Measurements from ENCODE around the gene KDM4C.

The KDM4C gene

DNA sequence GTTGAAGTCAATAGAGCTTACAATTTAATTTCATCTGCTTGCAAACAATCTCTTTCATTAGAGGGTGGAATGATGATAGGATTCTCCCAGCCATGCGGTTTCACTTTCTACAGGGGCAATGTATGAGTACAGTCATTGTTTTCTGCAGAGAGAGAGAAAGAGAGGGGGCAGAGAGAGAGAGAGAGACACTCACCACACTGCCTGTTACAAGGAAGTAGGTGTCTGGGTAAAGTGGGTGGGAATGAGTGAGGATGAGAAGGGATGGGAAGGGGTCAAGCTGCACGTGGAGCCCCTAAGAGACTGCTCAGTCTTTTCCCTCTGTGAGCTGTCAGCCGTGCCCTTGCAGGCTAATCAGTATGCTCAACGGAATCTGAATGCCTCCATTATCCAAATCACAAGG is 454.3 kb downstream of the KDM4C start:
- DNase-seq (ENCODE audit: low read depth), result no peak

DNA sequence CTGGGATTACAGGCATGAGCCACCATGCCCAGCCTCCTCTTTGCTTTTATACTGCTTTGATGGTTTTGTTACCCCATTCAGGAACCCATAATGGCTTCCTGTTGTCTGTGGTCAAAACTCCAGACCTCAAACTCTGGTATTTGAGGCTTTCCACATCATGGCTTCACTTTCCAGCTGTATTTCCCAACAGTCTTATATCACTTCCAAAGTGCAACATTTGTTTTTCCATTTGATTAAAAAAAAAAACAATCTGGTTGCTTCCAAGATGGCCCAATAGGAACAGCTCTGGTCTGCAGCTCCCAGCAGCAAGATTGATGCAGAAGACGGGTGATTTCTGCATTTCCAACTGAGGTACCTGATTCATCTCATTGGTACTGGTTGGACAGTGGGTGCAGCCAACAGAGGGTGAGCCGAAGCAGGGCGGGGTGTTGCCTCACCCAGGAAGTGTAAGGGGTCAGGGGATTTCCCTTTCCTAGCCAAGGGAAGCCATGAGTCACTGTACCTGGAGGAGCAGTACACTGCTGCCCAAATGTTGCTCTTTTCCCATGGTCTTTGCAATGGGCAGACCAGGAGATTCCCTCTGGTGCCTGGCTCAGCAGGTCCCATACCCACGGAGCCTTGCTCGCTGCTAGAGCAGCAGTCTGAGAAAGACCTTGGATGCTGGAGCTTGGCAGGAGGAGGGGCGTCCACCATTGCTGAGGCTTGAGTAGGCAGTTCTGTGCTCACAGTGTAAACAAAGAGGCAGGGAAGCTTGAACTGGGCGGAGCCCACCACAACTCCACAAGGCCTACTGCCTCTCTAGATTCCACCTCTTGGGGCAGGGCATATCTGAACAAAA is 458.4 kb downstream of the KDM4C start:
- DNase-seq (ENCODE audit: low read depth), result no peak

DNA sequence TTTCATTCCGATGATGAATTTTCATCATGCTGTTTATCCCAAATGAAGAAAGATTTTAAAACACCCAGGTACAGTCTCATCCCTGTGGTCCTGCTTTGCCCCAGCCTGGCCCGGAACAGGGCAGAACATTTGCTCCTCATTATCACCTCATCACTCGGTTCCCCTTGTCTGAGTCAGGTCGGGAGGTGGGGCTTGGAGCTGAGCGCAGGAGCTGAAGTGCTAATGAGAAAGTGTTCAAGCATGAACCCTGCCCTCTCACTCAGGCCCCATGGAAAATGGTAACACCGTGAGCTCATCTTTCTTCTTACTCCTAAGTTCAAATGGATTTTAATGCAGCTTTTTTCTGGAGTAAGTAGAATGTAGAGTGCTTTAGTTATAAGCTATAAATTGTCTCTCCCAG is 466.2 kb downstream of the KDM4C start:
- no peak for DNase-seq (ENCODE audit: low read depth)

All from stimulated activated CD8-positive, alpha-beta memory T cell treated with anti-CD3 and anti-CD28 coated beads, Interleukin-15, amount 100 ng/mL, for 1 hour (primary cell).